K562 treated with DMSO at 1 percent for 48 hours (cell line): ENCODE measurements around the gene FAM83B. TPM values are rescaled to one million over a fixed set of nuclear protein-coding genes. Genes with fewer than 3 reads are reported as not detected.

Experiments used
- total RNA-seq: library from RNA; unstranded; fragments of 300-600 nt; gene quantifications from 2 replicates; pipeline ENCODE4 v1.2.3, GENCODE V29; 2022; ENCODE audit warnings: low replicate concordance; ENCODE audit errors: extremely low read depth

FAM83B gene, protein sequence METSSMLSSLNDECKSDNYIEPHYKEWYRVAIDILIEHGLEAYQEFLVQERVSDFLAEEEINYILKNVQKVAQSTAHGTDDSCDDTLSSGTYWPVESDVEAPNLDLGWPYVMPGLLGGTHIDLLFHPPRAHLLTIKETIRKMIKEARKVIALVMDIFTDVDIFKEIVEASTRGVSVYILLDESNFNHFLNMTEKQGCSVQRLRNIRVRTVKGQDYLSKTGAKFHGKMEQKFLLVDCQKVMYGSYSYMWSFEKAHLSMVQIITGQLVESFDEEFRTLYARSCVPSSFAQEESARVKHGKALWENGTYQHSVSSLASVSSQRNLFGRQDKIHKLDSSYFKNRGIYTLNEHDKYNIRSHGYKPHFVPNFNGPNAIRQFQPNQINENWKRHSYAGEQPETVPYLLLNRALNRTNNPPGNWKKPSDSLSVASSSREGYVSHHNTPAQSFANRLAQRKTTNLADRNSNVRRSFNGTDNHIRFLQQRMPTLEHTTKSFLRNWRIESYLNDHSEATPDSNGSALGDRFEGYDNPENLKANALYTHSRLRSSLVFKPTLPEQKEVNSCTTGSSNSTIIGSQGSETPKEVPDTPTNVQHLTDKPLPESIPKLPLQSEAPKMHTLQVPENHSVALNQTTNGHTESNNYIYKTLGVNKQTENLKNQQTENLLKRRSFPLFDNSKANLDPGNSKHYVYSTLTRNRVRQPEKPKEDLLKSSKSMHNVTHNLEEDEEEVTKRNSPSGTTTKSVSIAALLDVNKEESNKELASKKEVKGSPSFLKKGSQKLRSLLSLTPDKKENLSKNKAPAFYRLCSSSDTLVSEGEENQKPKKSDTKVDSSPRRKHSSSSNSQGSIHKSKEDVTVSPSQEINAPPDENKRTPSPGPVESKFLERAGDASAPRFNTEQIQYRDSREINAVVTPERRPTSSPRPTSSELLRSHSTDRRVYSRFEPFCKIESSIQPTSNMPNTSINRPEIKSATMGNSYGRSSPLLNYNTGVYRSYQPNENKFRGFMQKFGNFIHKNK
- total RNA-seq = not detected in 2 replicates

DNA sequence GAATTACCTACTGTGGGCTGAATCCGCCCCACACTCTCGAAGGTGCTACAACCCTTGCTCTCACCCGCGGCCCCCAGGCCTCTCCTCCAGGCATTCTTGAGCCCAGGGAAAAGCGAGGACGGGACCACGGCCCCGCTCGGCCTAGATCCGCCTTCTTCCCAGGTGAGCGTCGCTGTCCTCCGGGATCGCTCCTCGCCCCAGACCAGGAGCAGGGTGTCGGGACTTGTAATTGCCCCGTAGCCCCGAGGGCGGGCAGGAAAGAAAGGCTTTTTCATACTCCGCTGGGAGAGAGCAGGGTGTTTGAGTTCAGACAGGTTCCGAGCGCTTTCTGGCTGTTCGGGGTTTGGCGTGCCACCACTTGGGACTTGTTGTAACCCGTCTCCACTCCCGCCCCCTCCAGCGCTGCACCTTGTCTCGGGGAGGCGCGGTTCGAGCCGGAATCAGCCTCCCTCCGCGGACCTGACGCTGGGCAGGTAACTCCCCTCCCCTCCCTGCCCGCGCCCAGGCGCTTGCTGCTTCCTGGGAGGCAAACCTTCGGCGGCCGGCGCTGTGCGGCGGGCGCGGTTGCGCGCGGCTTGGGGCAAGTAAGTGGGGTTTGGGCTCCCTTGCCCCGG is at the start of gene FAM83B:
TSS of gene FAM83B (plus strand) at position 529 of the 614 bp plus-strand sequence. CDS start 23,476 bp downstream, outside the sequence.

